H9 (cell line): ENCODE data around the gene PARD3. TPM values are rescaled to one million over a fixed set of nuclear protein-coding genes. Genes with fewer than 3 reads are reported as not detected.

Experiments used
- DNase-seq: peaks from one replicate; pipeline ENCODE4 v3.0.0-alpha.2; 2017
- H2AFZ ChIP-seq: one replicate; pipeline ENCODE4 v1.6.1; 2013; ENCODE audit warnings: mild to moderate bottlenecking, low read length, control low read depth, moderate library complexity
- H2AK5ac ChIP-seq: 2 replicates; pipeline ENCODE4 v1.6.1; 2013; ENCODE audit warnings: low read length, control low read depth, mixed read lengths; ENCODE audit not compliant: insufficient read length
- H2BK120ac ChIP-seq: one replicate; pipeline ENCODE4 v1.6.1; 2013; ENCODE audit warnings: low read depth, mild to moderate bottlenecking, low read length, control low read depth, inconsistent platforms; ENCODE audit not compliant: poor library complexity, severe bottlenecking
- H2BK12ac ChIP-seq: 2 replicates; pipeline ENCODE4 v1.6.1; 2013; ENCODE audit warnings: low read length, control low read depth, mixed read lengths, low read depth; ENCODE audit not compliant: insufficient read length
- H2BK15ac ChIP-seq: 2 replicates; pipeline ENCODE4 v1.6.1; 2013; ENCODE audit warnings: low read depth, low read length, control low read depth
- H2BK20ac ChIP-seq: one replicate; pipeline ENCODE4 v1.6.1; 2013; ENCODE audit warnings: low read depth, mild to moderate bottlenecking, low read length, control low read depth, inconsistent platforms; ENCODE audit not compliant: poor library complexity, severe bottlenecking
- H2BK5ac ChIP-seq: 2 replicates; pipeline ENCODE4 v1.6.1; 2013; ENCODE audit warnings: low read length, control low read depth, mixed read lengths; ENCODE audit not compliant: insufficient read length
- H3K14ac ChIP-seq: 2 replicates; pipeline ENCODE4 v1.6.1; 2013; ENCODE audit warnings: low read length, control low read depth; ENCODE audit not compliant: insufficient read depth
- H3K18ac ChIP-seq: 2 replicates; pipeline ENCODE4 v1.6.1; 2013; ENCODE audit warnings: low read depth, mild to moderate bottlenecking, mixed read lengths, low read length, control low read depth; ENCODE audit not compliant: insufficient read length
- H3K23ac ChIP-seq: 2 replicates; pipeline ENCODE4 v1.6.1; 2013; ENCODE audit warnings: low read length, control low read depth, mixed read lengths, low read depth; ENCODE audit not compliant: insufficient read length
- H3K23me2 ChIP-seq: 2 replicates; pipeline ENCODE4 v1.6.1; 2013; ENCODE audit warnings: low read depth, mild to moderate bottlenecking, mixed read lengths, low read length, control low read depth; ENCODE audit not compliant: insufficient read length, poor library complexity, severe bottlenecking
- H3K27ac ChIP-seq: 2 replicates; pipeline ENCODE4 v1.5.1; 2013; ENCODE audit warnings: low read length, control low read depth, mixed read lengths, low read depth; ENCODE audit not compliant: insufficient read length
- H3K27me3 ChIP-seq: 2 replicates; pipeline ENCODE4 v1.6.1; 2013; ENCODE audit warnings: low read length, control low read depth, inconsistent platforms; ENCODE audit not compliant: insufficient read depth
- H3K4ac ChIP-seq: 2 replicates; pipeline ENCODE4 v1.6.1; 2013; ENCODE audit warnings: low read depth, mild to moderate bottlenecking, control low read depth, inconsistent platforms, low read length, moderate library complexity
- H3K4me1 ChIP-seq: 2 replicates; pipeline ENCODE4 v1.6.1; 2013; ENCODE audit warnings: low read length, control low read depth, inconsistent platforms; ENCODE audit not compliant: insufficient read depth
- H3K4me2 ChIP-seq: 2 replicates; pipeline ENCODE4 v1.6.1; 2013; ENCODE audit warnings: low read length, control low read depth, mixed read lengths; ENCODE audit not compliant: insufficient read length, insufficient read depth
- H3K56ac ChIP-seq: 2 replicates; pipeline ENCODE4 v1.6.1; 2013; ENCODE audit warnings: low read depth, mild to moderate bottlenecking, mixed read lengths, low read length, control low read depth; ENCODE audit not compliant: insufficient read length
- H3K79me1 ChIP-seq: 2 replicates; pipeline ENCODE4 v1.6.1; 2013; ENCODE audit warnings: low read depth, mild to moderate bottlenecking, moderate library complexity, low read length, control low read depth, inconsistent platforms; ENCODE audit not compliant: insufficient read depth, poor library complexity, severe bottlenecking
- H3K79me2 ChIP-seq: 2 replicates; pipeline ENCODE4 v1.6.1; 2013; ENCODE audit warnings: low read length, control low read depth, inconsistent platforms; ENCODE audit not compliant: insufficient read depth
- H3K9ac ChIP-seq: 2 replicates; pipeline ENCODE4 v1.6.1; 2013; ENCODE audit warnings: low read length, control low read depth, mixed read lengths; ENCODE audit not compliant: insufficient read length; ENCODE audit errors: extremely low read depth
- H3K9me3 ChIP-seq: one replicate; pipeline ENCODE4 v1.6.1; 2013; ENCODE audit warnings: low read depth, low read length, inconsistent platforms; ENCODE audit not compliant: control insufficient read depth
- H3T11ph ChIP-seq: one replicate; pipeline ENCODE4 v1.6.1; 2013; ENCODE audit warnings: mild to moderate bottlenecking, low read length, control low read depth, inconsistent platforms
- H4K20me1 ChIP-seq: one replicate; pipeline ENCODE4 v1.6.1; 2013; ENCODE audit not compliant: control insufficient read depth, insufficient read length, insufficient read depth
- H4K5ac ChIP-seq: 2 replicates; pipeline ENCODE4 v1.6.1; 2013; ENCODE audit warnings: low read depth, mild to moderate bottlenecking, mixed read lengths, low read length, control low read depth; ENCODE audit not compliant: insufficient read length
- H4K8ac ChIP-seq: replicated peaks from 2 replicates; pipeline ENCODE4 v1.6.1; 2013; ENCODE audit warnings: low read length, control low read depth, mixed read lengths, low read depth; ENCODE audit not compliant: insufficient read length
- H4K91ac ChIP-seq: 2 replicates; pipeline ENCODE4 v1.6.1; 2013; ENCODE audit warnings: low read depth, mild to moderate bottlenecking, moderate library complexity, mixed read lengths, low read length, control low read depth; ENCODE audit not compliant: insufficient read length
- H3K27ac Mint-ChIP-seq, 3 experiments: 2 replicates in 2 of 3; 3 replicates in 1 of 3; pipeline ENCODE4 v1.8.0; 2020 to 2021; ENCODE audit warnings: mixed read lengths in 3 of 3, mild to moderate bottlenecking in 1 of 3, moderate library complexity in 1 of 3
- H3K27me3 Mint-ChIP-seq: 2 replicates; pipeline ENCODE4 v1.8.0; 2021; ENCODE audit warnings: low read depth, mild to moderate bottlenecking, moderate library complexity, mixed read lengths
- H3K36me3 Mint-ChIP-seq, 3 experiments: 2 replicates in 2 of 3; 3 replicates in 1 of 3; pipeline ENCODE4 v1.8.0; 2020 to 2021; ENCODE audit warnings: low read depth in 3 of 3, mixed read lengths in 3 of 3; ENCODE audit not compliant: insufficient read depth in 1 of 3
- H3K4me1 Mint-ChIP-seq, 2 experiments: 2 replicates each; pipeline ENCODE4 v1.8.0; 2020; ENCODE audit warnings: mixed read lengths in 2 of 2
- H3K4me3 Mint-ChIP-seq, 2 experiments: 2 replicates in 1 of 2; 3 replicates in 1 of 2; pipeline ENCODE4 v1.8.0; 2020 to 2021; ENCODE audit warnings: mild to moderate bottlenecking in 2 of 2, mixed read lengths in 2 of 2, moderate library complexity in 1 of 2
- H3K9me3 Mint-ChIP-seq, 2 experiments: 2 replicates in 1 of 2; 3 replicates in 1 of 2; pipeline ENCODE4 v1.8.0; 2020; ENCODE audit warnings: mild to moderate bottlenecking in 2 of 2, mixed read lengths in 2 of 2, moderate library complexity in 1 of 2
- CTCF ChIP-seq: fragments of 200-600 bp; sonication (generic); conservative IDR thresholded peaks from 3 replicates; pipeline ENCODE4 v1.8.0; 2021; ENCODE audit warnings: antibody characterized with exemption, mild to moderate bottlenecking
- WGBS: extraction: QIAGEN DNeasy Blood & Tissue Kit; methylation state at CpG from one replicate; pipeline ENCODE4 v1.1.7; 2013; ENCODE audit warnings: missing lambda C conversion rate, low lambda C conversion rate, mixed read lengths; ENCODE audit not compliant: insufficient read length; ENCODE audit errors: extremely low coverage; 5-methylcytosine and 5-hydroxymethylcytosine counted together
- total RNA-seq: library from RNA; stranded (reverse); gene quantifications from 2 replicates; pipeline ENCODE4 v1.2.1, GENCODE V29; 2021

The PARD3 gene
- total RNA-seq, 1 experiment from 2014 or later: 44.7 TPM

- Histone ChIP-seq H4K20me1 (no peaks in the 10 kb centered on the region), H3K4me1 (peaks cover 2% of the 10 kb centered on the region; the same call in 1 of the 2 replicates), H3K56ac (no peak overlapping the region), H3K27ac (no peak overlapping the region), H2BK20ac (no peak overlapping the region), H4K5ac (no peak overlapping the region), H3K79me2 (peaks cover 2% of the 10 kb centered on the region; the same call in 1 of the 2 replicates), H3K14ac (no peak overlapping the region), H3K4me2 (no peak overlapping the region), H2BK5ac (no peak overlapping the region), H3T11ph (no peak overlapping the region), H2BK15ac (no peak overlapping the region), H4K8ac (no peak overlapping the region), H2AFZ (no peak overlapping the region), H3K23me2 (no peaks in the 10 kb centered on the region), H3K9me3 (no peaks in the 10 kb centered on the region), H4K91ac (no peak overlapping the region), H2AK5ac (no peak overlapping the region), H2BK12ac (no peak overlapping the region), H3K4ac (no peak overlapping the region), H3K27me3 (no peaks in the 10 kb centered on the region), H3K18ac (no peak overlapping the region), H3K79me1 (no peaks in the 10 kb centered on the region), H2BK120ac (no peak overlapping the region), H3K9ac (no peak overlapping the region), H3K23ac (no peak overlapping the region)
- WGBS: no CpG with 5 or more reads among the region's 9 CpGs
- no peak for TF ChIP-seq CTCF
- Mint-ChIP-seq H3K4me3 (no peak overlapping the region), H3K36me3 (no peaks in the 10 kb centered on the region), H3K4me1 (peaks cover 18% of the 10 kb centered on the region in 2 experiments), H3K27ac (peak overlapping the region; percentile 8 to 59 (median 55); a peak in 3 of 7 replicates), H3K9me3 (no peaks in the 10 kb centered on the region), H3K27me3 (no peaks in the 10 kb centered on the region)
- no peak for DNase-seq
Observed at GRCh38 chr10:34549953-34550352, 265.1 kb downstream of the PARD3 start.
